Lung (tissue), 12 donors: ENCODE results near the gene ZNF488. TPM values are rescaled to one million over a fixed set of nuclear protein-coding genes. Genes with fewer than 3 reads are reported as not detected.

Experiments
- ATAC-seq: fragments of 200-7000 bp; cut with Tn5 transposase; one replicate; pipeline ENCODE4 v1.9.1; 2020; ENCODE audit warnings: moderate number of reproducible peaks; ENCODE audit not compliant: insufficient read depth, low FRiP score
- DNase-seq, 3 donors: peaks; one replicate each; pipeline ENCODE4 v3.0.0-alpha.2; 2013 to 2017
- H3K27ac ChIP-seq, 2 donors: one replicate each; pipeline ENCODE4 v1.5.1; 2013; ENCODE audit warnings: mild to moderate bottlenecking in 2 of 2, moderate library complexity in 2 of 2, control low read depth in 1 of 2, inconsistent platforms in 1 of 2, low read depth in 1 of 2, low read length in 1 of 2
- H3K27me3 ChIP-seq, 3 donors: one replicate each; pipeline ENCODE4 v1.5.1; 2013; ENCODE audit warnings: low read length in 2 of 3; ENCODE audit not compliant: control insufficient read depth in 3 of 3, insufficient read depth in 3 of 3
- H3K36me3 ChIP-seq, 4 donors: one replicate each; pipeline ENCODE4 v1.5.1; 2013; ENCODE audit warnings: low read length in 4 of 4, mild to moderate bottlenecking in 1 of 4, moderate library complexity in 1 of 4; ENCODE audit not compliant: control insufficient read depth in 4 of 4, insufficient read depth in 4 of 4
- H3K4me1 ChIP-seq, 5 donors: one replicate each; pipeline ENCODE4 v1.5.1; 2013; ENCODE audit warnings: low read length in 5 of 5, mild to moderate bottlenecking in 2 of 5, moderate library complexity in 1 of 5; ENCODE audit not compliant: control insufficient read depth in 5 of 5, insufficient read depth in 5 of 5
- H3K4me3 ChIP-seq: one replicate; pipeline ENCODE4 v1.5.1; 2013; ENCODE audit warnings: mild to moderate bottlenecking, control low read depth, moderate library complexity
- H3K9ac ChIP-seq, 2 donors: one replicate each; pipeline ENCODE4 v1.5.1; 2013; ENCODE audit warnings: low read length in 2 of 2, control low read depth in 1 of 2; ENCODE audit not compliant: insufficient read depth in 1 of 2
- H3K9me3 ChIP-seq, 4 donors: one replicate each; pipeline ENCODE4 v1.5.1; 2013; ENCODE audit warnings: low read length in 3 of 4, mild to moderate bottlenecking in 1 of 4, moderate library complexity in 1 of 4; ENCODE audit not compliant: control insufficient read depth in 4 of 4, insufficient read depth in 3 of 4
- WGBS, 2 donors: extraction: QIAGEN DNeasy Blood & Tissue Kit; methylation state at CpG; one replicate each; pipeline ENCODE4 v1.1.7; 2013; 5-methylcytosine and 5-hydroxymethylcytosine counted together
- polyA plus RNA-seq, 2 donors: library from polyadenylated mRNA; stranded (reverse); fragments of 200-250 nt; gene quantifications; one replicate each; pipeline ENCODE4 v1.2.1, GENCODE V29; 2013
- total RNA-seq, 2 donors: library from RNA; depleted of rRNA in 1 of 2; stranded (reverse); fragments of >200 nt in 1 of 2; gene quantifications; one replicate each; pipeline ENCODE4 v1.2.1, GENCODE V29; 2014 to 2021
- TF ChIP-seq, protein P1 (sequence below): IDR thresholded peaks from 2 replicates; pipeline ENCODE4 v1.5.1; 2012; ENCODE audit warnings: mild to moderate bottlenecking; ENCODE audit errors: control extremely low read depth, extremely low read depth
- donor health status: control.
- donor health status: control.
- donor health status: Bipolar disorder and iron deficiency.
- donor health status: healthy.
- donor health status: DM: yes; HTN: yes; CAD: no.

ZNF488 gene
- total and polyA plus RNA-seq, 4 donors: 0.15 to 0.64 (median 0.42) TPM

DNA sequence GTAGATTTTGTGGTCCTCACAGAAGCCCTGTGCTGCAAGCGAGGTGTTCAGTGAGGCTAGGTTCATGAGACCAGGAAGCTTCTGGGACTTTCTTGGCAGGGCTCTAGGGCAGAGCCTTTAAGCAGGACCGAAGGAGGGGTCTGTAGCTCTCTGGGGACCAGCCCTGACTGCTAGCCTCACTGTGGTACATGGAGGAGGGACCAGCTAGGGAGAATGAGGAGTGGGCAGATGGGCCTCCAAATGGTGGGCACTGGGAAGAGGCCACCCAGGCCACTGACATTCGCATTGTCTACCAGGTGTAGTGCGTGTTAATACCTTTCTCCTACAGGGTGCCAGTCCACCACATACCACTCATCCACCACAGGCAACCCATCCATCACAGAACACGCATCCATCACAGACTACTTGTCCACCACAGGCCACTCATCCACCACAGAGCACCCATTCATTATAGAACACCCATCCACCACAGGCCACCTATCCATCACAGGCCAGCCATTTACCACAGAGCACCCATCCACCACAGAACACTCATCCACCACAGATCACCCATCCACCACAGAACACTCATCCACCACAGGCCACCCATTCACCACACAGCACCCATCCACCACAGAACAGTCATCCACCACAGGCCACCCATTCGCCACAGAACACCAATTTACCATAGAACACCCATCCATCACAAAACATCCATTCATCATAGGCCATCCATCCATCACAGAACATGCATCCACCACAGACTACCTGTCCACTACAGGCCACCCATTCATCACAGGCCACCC, 31.6 kb upstream of the ZNF488 start:
- Histone ChIP-seq H3K27me3 (no peaks in the 10 kb centered on the region), H3K27ac (no peak overlapping the region), H3K9ac (no peak overlapping the region), H3K36me3 (no peaks in the 10 kb centered on the region), H3K4me1 (no peaks in the 10 kb centered on the region), H3K4me3 (no peak overlapping the region), H3K9me3 (no peaks in the 10 kb centered on the region)
- 93% methylated on average over 6 of the region's 6 CpGs for WGBS, 2 donors
- TF ChIP-seq, protein P1, sequence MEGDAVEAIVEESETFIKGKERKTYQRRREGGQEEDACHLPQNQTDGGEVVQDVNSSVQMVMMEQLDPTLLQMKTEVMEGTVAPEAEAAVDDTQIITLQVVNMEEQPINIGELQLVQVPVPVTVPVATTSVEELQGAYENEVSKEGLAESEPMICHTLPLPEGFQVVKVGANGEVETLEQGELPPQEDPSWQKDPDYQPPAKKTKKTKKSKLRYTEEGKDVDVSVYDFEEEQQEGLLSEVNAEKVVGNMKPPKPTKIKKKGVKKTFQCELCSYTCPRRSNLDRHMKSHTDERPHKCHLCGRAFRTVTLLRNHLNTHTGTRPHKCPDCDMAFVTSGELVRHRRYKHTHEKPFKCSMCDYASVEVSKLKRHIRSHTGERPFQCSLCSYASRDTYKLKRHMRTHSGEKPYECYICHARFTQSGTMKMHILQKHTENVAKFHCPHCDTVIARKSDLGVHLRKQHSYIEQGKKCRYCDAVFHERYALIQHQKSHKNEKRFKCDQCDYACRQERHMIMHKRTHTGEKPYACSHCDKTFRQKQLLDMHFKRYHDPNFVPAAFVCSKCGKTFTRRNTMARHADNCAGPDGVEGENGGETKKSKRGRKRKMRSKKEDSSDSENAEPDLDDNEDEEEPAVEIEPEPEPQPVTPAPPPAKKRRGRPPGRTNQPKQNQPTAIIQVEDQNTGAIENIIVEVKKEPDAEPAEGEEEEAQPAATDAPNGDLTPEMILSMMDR: no peak
- ATAC-seq (no peak), DNase-seq (no peak)

GRCh38 chr10:47414752-47415519, 30.8 kb upstream of the ZNF488 start:
- Histone ChIP-seq H3K9me3 (no peaks in the 10 kb centered on the region), H3K36me3 (no peaks in the 10 kb centered on the region), H3K9ac (no peak overlapping the region), H3K4me3 (no peak overlapping the region), H3K27me3 (no peaks in the 10 kb centered on the region), H3K4me1 (no peaks in the 10 kb centered on the region), H3K27ac (no peak overlapping the region)
- ATAC-seq (no peak), DNase-seq (no peak)
- 86 to 91% methylated on average over 19 of the region's 19 CpGs for WGBS, 2 donors
- TF ChIP-seq, protein P1: no peak

GRCh38 chr10:47414227-47414592, 30.1 kb upstream of the ZNF488 start:
- 93 to 95% methylated on average over 2 of the region's 2 CpGs for WGBS, 2 donors
- Histone ChIP-seq H3K4me1 (no peaks in the 10 kb centered on the region), H3K9me3 (no peaks in the 10 kb centered on the region), H3K27me3 (no peaks in the 10 kb centered on the region), H3K27ac (no peak overlapping the region), H3K4me3 (no peak overlapping the region), H3K36me3 (no peaks in the 10 kb centered on the region), H3K9ac (no peak overlapping the region)
- ATAC-seq: no peak
- TF ChIP-seq, protein P1: no peak
- no peak for DNase-seq
